ENCODE measurements around the gene MAPK8.
A peak's percentile ranks its signal among the peaks of the same experiment; 100 is the strongest.

The MAPK8 gene

DNA sequence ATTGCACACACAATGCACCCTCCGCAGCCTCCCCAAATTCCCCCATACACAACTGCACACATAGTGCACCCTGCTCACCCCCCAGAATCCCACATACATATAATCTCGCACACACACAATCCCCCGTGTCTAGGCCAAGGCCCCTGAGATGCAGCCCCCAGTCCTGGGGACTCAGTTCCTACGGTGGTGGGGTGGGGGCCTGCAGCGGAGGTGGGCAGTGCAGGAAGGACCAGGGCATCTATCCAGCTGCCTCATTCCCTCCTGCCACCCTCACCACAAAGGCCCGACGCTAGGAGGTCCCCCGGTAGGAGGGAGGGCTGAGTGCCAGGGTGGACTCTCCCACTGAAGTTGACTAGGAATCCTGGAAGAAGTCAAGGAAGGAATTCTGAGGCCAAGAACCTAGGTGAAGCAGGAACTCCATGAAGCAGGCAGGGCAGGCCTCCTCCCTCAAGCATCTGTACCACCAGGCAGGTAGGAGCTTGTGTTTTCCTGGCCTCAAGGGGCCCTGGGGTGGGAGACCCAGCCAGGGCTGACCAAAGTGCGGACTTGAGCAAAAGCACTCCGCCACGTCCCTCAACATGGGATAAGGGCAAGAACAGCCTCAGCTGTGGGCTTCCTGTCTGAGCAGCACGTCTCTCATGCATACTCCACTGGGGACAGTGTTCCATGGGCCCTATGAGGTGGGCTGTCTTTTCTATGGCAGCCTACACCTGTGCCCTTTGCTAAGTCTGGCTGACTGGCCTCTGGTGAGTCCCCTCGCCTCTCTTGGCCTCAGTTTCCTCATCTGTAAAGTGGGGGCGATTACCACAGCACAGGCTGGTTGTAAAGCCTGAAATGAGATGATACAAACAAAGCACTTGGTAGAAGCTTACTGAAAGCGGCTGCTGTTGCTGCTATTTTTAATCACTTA lies 145.7 kb downstream of the MAPK8 start:
- DNase-seq, result no peak

DNA sequence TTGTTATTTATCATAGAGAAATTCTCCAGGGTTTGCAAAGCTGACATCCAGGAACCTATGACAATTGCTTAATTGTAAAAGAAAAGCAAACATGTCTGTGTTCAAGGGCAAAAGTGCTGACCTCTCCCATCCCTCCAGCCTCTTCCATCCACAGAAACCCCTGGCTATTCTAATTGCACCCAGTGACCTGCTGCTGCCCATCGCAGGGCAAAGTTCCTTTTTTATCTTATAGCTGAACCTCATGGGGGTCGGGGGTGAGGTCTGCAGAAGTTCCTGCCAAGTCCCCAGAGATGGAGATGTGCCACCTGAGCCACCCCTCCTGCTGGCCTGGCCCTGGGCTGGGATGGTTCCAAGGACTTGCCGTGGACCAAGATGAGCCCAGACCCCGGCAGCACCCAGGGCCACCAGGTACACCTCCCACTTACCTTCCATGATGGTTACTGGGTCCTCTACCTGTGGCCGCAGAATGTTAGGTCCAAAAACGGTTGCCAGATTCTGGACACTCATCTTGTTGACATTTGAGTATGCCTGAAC lies 146.5 kb downstream of the MAPK8 start:
- DNase-seq, result no peak

DNA sequence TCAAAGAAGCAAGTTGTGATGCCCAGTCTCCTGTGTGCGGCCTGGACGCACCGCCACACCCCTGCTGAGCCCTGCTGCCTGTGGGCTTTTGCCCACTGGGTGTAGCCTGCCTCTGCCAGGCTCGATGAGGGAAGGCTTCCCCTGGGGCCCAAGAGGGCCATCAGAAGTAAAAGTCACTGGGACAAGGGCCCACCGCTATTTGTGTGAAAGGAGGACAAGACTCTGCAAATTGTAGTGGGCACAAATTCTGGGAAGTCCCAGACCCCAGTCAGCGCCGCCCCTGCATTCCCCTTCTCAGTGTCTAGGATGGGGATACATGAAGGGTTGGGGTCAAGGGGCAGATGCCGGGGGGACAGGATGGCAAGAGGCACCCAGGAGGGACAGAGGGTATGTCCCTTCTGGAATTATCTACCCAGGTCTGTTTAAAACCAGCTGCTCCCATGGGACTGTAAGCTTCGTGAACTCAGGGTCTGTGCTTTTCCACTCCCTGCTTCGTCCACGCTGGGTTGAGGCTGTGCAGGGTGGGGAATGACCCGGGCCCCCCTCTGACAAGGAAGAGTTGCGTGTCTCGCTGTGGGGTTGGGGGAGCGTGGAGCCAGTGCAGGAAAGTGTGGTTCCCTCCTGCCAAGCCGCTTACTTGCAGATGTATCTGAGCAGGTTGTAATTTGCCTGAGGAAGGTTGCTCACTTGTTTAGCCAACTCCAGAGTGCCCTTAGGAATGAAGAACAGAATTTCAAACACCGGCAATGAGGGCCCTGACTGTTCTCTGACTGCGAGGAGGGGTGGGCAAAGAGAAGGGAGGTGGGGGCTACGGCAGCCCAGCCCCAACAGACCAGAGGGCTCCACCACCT lies 147.2 kb downstream of the MAPK8 start:
- DNase-seq, result no peak

DNA sequence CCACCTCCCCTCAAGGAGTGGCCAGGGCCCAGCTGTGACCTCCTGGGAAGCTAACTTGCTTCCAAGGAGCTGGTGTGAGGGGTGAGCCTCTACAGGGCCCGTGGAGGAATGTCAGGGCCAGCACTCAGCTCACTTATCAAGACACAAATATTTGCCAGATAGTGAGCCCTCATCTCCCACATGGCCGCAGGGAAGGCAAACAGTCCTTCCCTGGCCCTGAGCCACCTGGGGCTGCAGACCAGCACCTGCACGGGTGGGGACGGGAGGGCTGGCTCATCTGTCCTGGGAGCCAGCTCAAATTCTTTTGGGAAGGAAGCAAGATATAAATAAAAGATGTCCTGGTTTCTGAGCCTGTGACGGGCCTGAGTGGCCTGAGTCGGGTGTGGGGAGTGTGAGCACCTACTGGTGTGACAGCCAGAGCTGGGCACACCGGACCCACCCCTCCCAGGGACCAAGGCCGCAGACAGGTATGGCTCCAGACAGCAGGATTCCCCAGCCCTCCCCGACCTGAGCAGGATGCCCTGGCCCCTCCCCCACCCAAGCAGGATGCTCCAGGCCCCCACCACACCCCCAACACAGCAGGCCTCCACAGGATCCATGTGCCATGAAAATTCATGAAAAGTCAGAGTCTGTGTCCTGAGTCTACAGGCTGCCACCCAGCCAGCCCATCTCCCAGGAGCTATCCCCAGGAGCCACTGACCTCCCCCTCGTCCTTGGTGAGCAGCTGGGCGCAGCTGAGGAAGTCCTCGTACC lies 148.0 kb downstream of the MAPK8 start:
- no peak for DNase-seq

DNA sequence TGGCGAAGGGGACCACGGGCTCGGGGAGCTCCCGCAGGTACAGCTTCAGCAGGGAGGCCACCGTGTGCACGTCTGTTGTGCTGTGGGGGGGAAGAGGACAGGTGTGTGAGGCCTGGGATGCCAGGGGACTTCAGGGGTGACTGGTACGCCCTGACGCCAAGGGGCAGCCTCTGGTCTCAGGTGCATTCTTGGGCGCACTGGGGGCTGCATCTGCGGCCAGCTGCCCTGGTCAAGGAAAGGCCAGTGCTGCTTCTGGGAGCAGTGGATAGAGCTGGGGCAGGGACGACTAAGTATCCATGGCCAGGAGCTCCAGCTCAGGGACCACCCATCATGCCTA lies 148.5 kb downstream of the MAPK8 start:
- no peak for DNase-seq

DNA sequence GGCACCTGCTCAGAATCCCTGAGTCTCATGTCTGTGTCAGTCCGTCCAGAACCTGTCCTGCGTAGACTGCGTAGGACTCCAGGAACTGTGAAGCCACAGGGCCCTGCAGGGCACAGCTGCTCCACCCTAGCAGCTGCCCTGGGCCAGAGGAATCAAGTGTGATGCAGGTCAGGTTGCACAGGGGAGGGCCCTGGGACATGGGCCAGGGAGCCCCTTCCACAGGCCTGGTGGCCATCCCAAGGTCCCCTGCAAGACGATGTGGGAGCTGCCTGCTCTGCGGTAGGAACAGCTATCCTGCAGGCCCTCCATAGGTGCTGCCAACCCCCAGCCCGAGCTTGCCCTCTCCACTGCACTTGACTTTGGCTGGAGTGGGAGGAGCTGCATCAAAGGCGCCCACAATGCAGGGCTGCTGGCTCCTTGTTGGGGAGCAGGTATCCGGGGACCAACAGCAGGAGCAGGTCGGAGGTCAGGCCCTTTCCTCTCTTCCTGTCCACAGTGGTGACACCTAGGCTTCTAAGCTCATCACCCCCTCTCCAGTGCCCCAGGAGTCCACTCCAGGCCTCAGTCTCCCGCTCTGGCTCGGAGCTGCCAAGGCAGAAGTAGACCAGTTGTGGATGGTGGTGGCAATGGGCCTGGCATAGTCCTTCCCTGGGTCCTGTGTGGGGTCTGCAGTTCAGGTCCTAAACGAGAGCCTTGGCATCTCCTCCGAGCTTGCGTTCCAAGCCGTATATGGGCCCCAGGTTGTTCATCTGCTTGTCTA lies 149.1 kb downstream of the MAPK8 start:
- DNase-seq, result no peak

DNA sequence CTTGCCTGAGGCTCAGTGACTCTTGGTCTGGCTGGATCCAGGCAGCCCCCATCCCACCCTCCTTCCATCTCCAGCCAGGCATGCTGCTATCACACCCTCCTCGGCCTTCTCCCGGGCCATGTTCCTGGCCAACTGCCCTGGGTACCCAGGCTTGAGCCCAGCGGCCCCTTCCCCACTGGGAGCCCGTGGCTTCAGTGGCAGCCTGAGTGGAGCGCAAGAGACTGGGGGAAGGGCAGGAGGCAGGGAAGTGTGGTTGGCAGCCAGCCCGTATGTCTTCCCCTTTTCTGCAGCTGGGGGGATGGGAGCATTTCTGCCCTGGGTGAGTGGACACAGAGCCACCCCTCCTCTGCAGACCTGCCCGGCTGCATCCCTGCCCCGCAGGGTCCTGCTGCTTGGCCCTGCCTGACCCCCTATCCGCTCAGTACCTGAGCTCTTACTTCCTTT lies 149.9 kb downstream of the MAPK8 start:
- DNase-seq, result peak; percentile 79

DNA sequence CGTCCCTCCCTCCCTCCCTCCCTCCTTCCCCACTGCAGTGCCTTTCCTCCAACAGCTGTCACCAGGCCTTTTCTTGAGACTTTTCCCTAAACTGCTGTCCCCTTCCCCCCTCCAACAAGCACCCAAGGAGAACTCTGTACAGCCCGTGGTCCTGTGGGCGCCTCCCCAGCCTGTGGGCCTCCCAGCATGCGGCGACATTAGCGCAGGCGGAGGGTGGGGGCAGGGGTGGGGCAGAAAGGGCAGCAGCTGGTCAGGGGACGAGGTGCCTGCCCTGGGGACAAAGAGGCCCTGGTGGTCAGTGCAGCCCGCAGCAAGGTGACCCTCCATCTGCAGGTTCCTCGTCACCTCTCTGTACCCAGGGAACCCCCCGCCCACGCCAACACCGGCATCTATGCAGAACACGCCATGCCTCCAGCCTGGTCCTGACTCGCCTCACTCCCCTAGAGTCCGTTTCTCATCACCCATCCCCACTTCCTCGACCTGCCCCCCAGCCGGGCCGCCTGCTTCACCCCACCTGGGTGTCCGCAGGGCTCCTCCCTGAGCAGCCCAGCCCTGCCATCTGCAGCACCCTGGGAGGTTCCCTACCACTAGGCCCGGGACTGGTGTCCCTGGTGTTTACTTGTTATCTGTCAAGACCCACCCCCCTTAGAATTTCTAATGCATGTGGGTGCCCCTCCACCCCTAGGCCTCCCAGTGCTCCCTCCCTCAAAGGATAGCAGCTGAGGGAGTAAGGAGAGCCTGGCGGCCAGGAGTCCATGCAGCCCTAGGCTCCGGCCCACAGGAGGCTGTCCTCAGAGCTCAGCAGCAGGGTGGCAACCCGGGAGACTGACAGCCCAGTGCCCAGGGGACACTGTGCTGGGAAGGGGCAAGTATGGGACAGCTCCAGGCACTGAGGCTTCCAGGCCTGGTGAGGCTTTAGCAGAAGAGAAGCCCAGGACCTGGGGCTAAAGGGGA lies 150.6 kb downstream of the MAPK8 start:
- DNase-seq, result peak; percentile 39

DNA sequence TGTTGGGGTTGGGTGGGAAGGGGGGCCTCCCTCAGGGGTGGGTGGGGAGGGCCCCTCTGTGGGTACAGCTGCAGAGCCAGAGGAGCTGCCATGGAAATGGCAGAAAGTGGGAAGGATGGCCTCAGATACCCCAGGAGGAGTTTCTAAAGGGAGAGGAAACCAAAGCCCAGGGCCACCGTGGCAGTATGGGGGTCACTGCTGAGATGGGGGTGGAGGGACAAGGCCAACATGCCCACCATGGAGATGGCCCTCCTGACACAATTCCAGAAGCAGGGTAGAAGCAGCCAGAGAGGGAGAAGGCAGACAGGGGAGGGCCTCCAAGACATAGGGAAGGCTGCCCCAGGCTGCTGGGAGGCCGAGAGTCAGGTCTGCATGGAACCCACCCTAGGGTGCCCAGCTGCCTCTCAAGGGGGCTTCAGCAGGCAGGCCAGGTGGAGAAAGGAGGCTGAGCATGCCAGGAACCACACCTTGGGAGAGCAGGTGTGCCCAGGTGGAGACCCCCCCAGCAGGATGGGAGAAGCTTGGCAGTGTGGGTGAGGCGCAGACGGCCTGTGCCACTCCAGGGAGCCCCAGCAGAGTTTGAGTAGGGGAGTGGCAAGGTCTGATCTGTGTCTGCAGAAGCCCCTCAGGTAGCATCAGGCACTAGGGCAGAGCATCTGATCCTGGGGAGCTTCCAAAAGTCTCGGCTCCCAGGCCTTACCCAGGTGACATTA lies 151.6 kb downstream of the MAPK8 start:
- DNase-seq, result no peak

DNA sequence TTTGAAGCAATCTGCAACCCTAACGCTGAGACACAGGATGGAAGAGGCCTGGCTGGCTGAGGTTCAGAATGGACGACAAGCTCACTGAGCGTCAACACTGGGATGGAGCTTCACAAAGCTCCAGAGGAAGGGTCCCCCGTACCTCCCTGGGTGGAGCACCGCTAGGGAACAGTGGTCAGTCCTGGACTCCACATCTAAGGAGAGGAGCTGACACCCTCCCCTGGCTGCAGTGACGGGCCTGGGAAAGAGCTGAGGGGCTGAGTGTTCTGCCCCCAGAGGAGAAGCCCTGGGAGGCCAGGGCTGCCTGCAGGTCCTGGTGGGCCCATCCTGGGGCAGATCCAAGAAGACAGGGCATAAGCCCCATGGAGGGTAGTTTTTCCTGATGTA lies 152.2 kb downstream of the MAPK8 start:
- DNase-seq, result no peak

DNA sequence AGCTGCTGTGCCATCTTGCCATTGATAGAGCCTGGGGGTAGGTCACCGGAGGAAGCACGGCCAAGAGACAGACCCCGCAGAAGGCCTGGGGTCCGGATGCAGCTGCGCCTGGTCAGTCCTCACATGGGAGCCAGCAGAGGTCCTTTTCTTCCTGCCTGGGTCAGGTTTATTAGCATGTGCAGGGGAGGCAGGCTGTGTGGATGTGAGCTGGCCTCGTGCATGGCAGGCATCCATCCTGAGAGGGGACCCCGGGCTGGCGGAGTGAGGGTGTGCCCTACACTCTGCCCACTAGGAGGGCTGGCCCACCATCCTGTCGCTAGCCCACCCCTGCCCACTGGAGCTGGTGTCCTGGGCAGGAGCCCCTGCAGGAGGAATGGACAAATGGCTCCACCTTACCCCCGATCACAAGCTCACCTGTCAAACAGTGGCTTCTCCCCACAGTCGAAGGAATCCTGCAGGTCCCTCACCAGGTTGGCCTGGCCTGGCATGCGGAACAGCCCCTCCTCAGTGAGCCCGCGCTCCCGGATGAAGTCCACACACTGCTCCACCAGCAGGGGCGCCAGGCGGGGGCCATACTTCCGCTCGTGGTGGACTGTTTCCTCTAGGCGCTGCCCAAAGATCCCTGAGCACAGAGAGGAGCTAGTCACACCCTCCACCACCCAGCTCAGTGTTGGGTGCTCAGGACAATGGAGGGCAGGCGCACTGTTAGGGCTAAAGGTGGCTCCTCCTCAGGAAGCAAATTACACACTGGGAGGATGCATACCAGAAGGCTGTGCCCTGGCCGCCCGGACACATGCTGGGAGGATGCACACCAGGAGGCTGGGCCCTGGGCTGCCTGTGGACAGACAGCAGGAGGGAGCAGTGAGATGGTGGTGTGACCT lies 153.0 kb downstream of the MAPK8 start:
- DNase-seq, result no peak

DNA sequence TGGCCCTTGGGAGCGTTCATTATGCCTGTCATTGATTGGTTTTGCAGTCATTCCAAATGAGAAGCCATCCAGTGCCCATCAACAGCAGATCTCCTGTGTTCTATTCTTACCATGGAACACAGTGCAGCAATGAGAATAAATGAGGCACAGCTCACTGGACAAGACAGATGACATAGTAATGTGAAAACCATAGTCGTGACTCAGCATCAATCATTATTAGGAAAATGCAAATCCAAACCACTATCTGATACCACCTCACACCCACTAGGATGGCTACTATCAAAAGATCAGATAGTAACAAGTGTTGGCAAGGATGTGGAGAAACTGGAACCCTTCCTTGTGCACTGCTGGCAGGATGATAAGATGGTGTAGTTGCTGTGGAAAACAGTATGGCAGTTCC lies 153.7 kb downstream of the MAPK8 start:
- DNase-seq, result no peak

DNA sequence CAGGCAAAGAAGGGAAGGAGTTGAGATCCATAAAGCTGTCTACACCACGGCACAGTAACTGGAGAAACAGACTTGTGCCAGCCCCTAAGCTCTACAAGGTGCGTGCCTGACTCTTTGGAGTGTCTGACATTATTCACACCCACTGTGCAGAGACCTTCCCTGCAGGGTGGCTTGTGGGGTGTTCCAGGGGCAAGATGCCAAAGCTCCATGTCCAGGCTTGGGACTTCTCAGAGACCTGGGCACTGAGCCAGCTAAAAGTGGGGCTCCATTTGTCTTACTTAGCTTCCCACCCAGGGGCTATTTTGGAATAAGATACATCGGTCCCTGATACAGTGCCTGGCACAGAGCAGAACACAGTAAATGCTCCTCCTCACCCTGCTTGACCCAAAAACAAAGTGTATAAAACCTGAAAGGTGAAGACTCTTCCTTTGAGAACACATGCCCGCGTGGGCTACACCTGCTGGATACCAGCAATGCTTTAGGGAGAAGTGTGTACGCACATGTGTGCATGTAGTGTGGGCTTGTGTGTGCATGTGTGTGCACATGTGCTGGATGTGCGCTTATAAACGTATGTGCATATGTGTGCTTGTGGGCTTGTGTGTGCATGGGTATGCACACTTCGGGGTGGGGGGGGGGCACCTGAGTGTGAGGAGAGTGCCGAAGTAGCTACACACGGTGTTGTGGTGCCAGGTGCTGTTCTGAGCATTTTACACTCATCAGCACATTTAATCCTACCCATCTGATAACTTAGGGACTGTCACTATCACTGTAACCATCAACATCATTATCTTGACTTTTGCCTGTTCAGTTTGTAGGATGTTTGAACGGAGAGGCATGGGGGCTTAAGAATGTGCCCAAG lies 155.4 kb downstream of the MAPK8 start:
- DNase-seq, result no peak

DNA sequence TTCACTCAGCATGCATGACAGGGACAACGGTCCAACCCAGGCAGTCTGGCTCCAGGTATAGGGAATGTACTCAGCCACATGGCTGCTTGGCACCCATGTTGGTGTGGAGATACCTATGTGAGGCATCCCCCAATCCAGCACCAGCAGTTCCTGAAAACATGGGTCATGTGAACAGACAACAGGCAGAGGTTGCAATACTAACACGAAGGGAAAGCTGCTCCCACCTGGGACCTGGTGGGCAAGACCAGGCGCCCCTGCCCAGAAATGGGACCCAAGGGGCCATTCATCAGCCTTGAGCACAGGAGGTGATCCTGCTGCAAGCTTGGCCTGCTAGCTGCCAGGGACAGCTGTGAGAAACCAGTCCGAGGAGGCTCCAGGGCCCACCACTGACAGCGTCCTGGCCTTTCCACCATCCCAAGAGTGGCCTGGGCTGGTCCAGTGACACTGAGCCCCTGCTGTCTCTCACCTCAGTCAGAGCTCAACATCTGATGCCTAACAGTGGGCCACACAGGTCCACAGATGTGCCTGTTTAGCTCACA lies 156.1 kb downstream of the MAPK8 start:
- DNase-seq, result no peak

DNA sequence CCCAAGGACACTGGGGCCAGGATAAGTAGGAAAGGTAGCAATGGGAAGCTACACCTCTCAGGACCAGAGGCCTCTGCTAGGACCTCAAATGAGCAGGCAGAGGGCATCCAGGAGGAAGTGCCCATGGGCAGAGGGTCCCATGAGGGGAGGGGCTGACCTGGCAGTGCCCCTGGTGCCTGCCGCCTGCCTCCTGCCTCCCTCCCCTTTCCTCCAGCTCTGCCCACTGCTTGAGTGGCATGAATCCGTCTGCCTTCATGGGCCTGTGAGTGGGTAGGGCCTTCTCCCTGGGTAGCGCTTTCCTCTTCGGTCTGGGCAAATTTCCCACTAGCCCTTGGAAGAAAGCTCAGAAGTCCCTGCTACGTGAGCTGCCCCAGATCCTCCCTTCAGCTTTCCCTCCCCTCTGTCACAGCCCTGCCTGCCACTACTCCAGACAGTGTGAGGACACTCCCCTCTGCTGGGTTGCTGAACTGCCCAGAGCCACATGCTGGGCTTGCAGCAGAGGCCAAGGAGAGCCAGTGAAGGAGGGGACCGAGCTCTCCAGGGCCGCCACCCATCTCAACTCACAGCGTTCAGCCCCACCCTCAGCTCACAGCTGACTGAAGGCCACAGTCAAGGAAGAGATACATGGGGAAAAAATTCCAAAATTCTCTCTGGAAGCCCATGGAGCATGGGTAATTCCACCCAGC lies 157.0 kb downstream of the MAPK8 start:
- no peak for DNase-seq

DNA sequence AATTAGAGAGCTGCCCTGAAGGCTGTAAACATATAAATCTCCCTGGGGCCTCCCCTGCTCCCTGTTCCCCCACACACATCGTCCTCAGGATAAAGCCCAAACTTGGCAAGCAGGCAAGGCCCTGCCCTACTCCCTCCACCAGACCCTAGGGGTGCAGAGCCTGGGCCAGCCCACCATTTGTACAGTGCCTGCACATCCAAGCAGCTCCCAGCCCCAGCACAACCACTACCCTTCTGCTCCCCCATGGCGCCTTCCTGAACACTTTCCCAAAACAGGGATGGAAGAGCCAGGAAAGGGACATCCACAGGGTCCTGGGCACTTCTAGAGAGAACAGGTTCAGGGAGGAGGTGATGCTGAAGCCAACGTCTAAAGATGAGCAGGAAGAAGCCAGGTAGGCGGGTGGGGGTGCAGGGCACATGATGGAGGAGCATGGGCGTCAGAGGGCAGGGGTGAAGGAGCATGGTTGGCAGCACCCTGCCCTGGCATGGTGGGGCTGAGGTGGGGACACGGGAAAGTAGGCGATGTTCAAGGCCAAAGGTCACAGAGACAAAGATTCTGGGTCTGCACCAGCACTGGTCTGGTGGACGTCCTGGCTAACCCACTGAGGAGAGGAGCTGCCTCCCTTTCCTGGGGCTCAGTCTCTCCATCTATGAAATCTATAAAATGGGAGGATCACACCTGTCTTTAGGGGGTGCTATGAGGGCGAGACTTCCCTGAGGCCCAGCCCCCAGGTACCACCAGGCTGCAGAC lies 157.8 kb downstream of the MAPK8 start:
- no peak for DNase-seq

All from MV-4-11 (cell line).